ENCODE results near the gene SMCO4. TPM values are rescaled to one million over a fixed set of nuclear protein-coding genes. Genes with fewer than 3 reads are reported as not detected.
"Not testable (repeated sequence)": the region's sequence is repeated elsewhere in the genome, so short reads cannot be mapped to it uniquely, and the experiment has no call there.

Gene SMCO4
- total RNA-seq, 1 donor = 15.6 TPM

GRCh38 chr11:93579187-93579751 lies 36.1 kb upstream of the SMCO4 start:
- Histone ChIP-seq H4K20me1 (ENCODE audit: insufficient read depth, low read length) (no peaks in the 10 kb centered on the region), H3K4me3 (ENCODE audit: insufficient read depth, low read length) (no peak overlapping the region), H3K36me3 (ENCODE audit: insufficient read depth, low read length) (no peaks in the 10 kb centered on the region), H3K4me2 (ENCODE audit: insufficient read depth, low read length) (no peak overlapping the region), H3K4me1 (ENCODE audit: insufficient read depth, low read length) (peaks cover 10% of the 10 kb centered on the region), H3K9me3 (ENCODE audit: low read depth, low read length) (peaks cover 5% of the 10 kb centered on the region), H3K27ac (ENCODE audit: low read depth, low read length) (no peak overlapping the region), H3K79me2 (ENCODE audit: insufficient read depth, low read length) (no peaks in the 10 kb centered on the region), H3K27me3 (ENCODE audit: insufficient read depth, low read length) (no peaks in the 10 kb centered on the region), H2AFZ (ENCODE audit: low read length) (no peak overlapping the region)
- TF ChIP-seq CTCF (IDR thresholded peaks at IDR 0.05; ENCODE audit: extremely low read depth, low read depth, low read length) = no peak
- DNase-seq (ENCODE audit: insufficient read length, low spot score, missing footprints) = no peak

- Histone ChIP-seq H3K9me3 (ENCODE audit: low read depth, low read length) (peaks cover 5% of the 10 kb centered on the region), H4K20me1 (ENCODE audit: insufficient read depth, low read length) (no peaks in the 10 kb centered on the region), H3K79me2 (ENCODE audit: insufficient read depth, low read length) (no peaks in the 10 kb centered on the region), H3K4me1 (ENCODE audit: insufficient read depth, low read length) (peaks cover 10% of the 10 kb centered on the region), H3K27me3 (ENCODE audit: insufficient read depth, low read length) (no peaks in the 10 kb centered on the region), H2AFZ (ENCODE audit: low read length) (no peak overlapping the region), H3K36me3 (ENCODE audit: insufficient read depth, low read length) (no peaks in the 10 kb centered on the region), H3K4me2 (ENCODE audit: insufficient read depth, low read length) (peak overlapping the region; percentile 29), H3K4me3 (ENCODE audit: insufficient read depth, low read length) (no peak overlapping the region), H3K27ac (ENCODE audit: low read depth, low read length) (peak overlapping the region; percentile 72)
- no peak for DNase-seq (ENCODE audit: insufficient read length, low spot score, missing footprints)
- TF ChIP-seq CTCF (IDR thresholded peaks at IDR 0.05; ENCODE audit: extremely low read depth, low read depth, low read length) = no peak
Observed at GRCh38 chr11:93577286-93577685, 34.1 kb upstream of the SMCO4 start.

GRCh38 chr11:93576870-93577269 lies 33.7 kb upstream of the SMCO4 start:
- peak overlapping the region; percentile 72 for H3K27ac ChIP-seq (ENCODE audit: low read depth, low read length)
- H3K9me3 ChIP-seq (ENCODE audit: low read depth, low read length); H3K4me1 ChIP-seq (ENCODE audit: insufficient read depth, low read length): not testable (repeated sequence)

GRCh38 chr11:93574638-93575220 lies 31.5 kb upstream of the SMCO4 start:
- DNase-seq (ENCODE audit: insufficient read length, low spot score, missing footprints) = no peak
- TF ChIP-seq CTCF (IDR thresholded peaks at IDR 0.05; ENCODE audit: extremely low read depth, low read depth, low read length) = no peak
- Histone ChIP-seq H3K27ac (ENCODE audit: low read depth, low read length) (no peak overlapping the region), H3K36me3 (ENCODE audit: insufficient read depth, low read length) (no peaks in the 10 kb centered on the region), H4K20me1 (ENCODE audit: insufficient read depth, low read length) (no peaks in the 10 kb centered on the region), H3K79me2 (ENCODE audit: insufficient read depth, low read length) (no peaks in the 10 kb centered on the region), H3K4me1 (ENCODE audit: insufficient read depth, low read length) (peaks cover 19% of the 10 kb centered on the region), H2AFZ (ENCODE audit: low read length) (no peak overlapping the region), H3K9me3 (ENCODE audit: low read depth, low read length) (peaks cover 5% of the 10 kb centered on the region), H3K27me3 (ENCODE audit: insufficient read depth, low read length) (no peaks in the 10 kb centered on the region), H3K4me3 (ENCODE audit: insufficient read depth, low read length) (no peak overlapping the region), H3K4me2 (ENCODE audit: insufficient read depth, low read length) (no peak overlapping the region)

More at GRCh38 chr11:93576870-93577269, 33.7 kb upstream of the SMCO4 start:
- not testable (repeated sequence) for H3K4me3 ChIP-seq (ENCODE audit: insufficient read depth, low read length); DNase-seq (ENCODE audit: insufficient read length, low spot score, missing footprints); H4K20me1 ChIP-seq (ENCODE audit: insufficient read depth, low read length); H2AFZ ChIP-seq (ENCODE audit: low read length); H3K27me3 ChIP-seq (ENCODE audit: insufficient read depth, low read length); H3K4me2 ChIP-seq (ENCODE audit: insufficient read depth, low read length); H3K79me2 ChIP-seq (ENCODE audit: insufficient read depth, low read length); H3K36me3 ChIP-seq (ENCODE audit: insufficient read depth, low read length)
